Measurements from ENCODE around the gene FXYD4. TPM values are rescaled to one million over a fixed set of nuclear protein-coding genes. Genes with fewer than 3 reads are reported as not detected.
"Not testable (repeated sequence)": the region's sequence is repeated elsewhere in the genome, so short reads cannot be mapped to it uniquely, and the experiment has no call there.

The FXYD4 gene
- total RNA-seq, 1 donor from 2014 or later: 1.1 TPM

- Histone ChIP-seq H3K36me3 (no peaks in the 10 kb centered on the region), H3K4me3 (no peak overlapping the region)
- intact Hi-C loops (cut with DNase I): no loop called here
Observed at GRCh38 chr10:43327986-43328385, 43.5 kb upstream of the FXYD4 start.

GRCh38 chr10:43328810-43329209, 42.6 kb upstream of the FXYD4 start:
- DNase-seq; intact Hi-C loops (cut with DNase I); ATAC-seq: not testable (repeated sequence)

More at GRCh38 chr10:43327986-43328385, 43.5 kb upstream of the FXYD4 start:
- peaks cover 3% of the 10 kb centered on the region for H3K4me1 ChIP-seq
- TF ChIP-seq CTCF (IDR thresholded peaks at IDR 0.05): no peak
- ATAC-seq: no peak
- H3K27me3 ChIP-seq: no peaks in the 10 kb centered on the region
- H3K27ac ChIP-seq: no peak overlapping the region
- H3K9me3 ChIP-seq: no peaks in the 10 kb centered on the region
- DNase-seq: no peak

GRCh38 chr10:43329246-43329885, 42.1 kb upstream of the FXYD4 start:
- H3K36me3 ChIP-seq: not testable (repeated sequence)

More at GRCh38 chr10:43328810-43329209, 42.6 kb upstream of the FXYD4 start:
- H3K4me3 ChIP-seq, H3K36me3 ChIP-seq, H3K27ac ChIP-seq, H3K27me3 ChIP-seq, H3K4me1 ChIP-seq, H3K9me3 ChIP-seq: not testable (repeated sequence)

GRCh38 chr10:43330049-43330823, 41.2 kb upstream of the FXYD4 start:
- H3K27me3 ChIP-seq; H3K4me1 ChIP-seq; ATAC-seq; intact Hi-C loops (cut with DNase I); H3K27ac ChIP-seq; H3K9me3 ChIP-seq; DNase-seq; H3K4me3 ChIP-seq; H3K36me3 ChIP-seq: not testable (repeated sequence)

More at GRCh38 chr10:43329246-43329885, 42.1 kb upstream of the FXYD4 start:
- H3K4me1 ChIP-seq; ATAC-seq; H3K9me3 ChIP-seq; intact Hi-C loops (cut with DNase I); H3K4me3 ChIP-seq; H3K27me3 ChIP-seq; DNase-seq; H3K27ac ChIP-seq: not testable (repeated sequence)

GRCh38 chr10:43330824-43331127, 40.7 kb upstream of the FXYD4 start:
- H3K27me3 ChIP-seq; H3K4me3 ChIP-seq; intact Hi-C loops (cut with DNase I); H3K27ac ChIP-seq; ATAC-seq; H3K9me3 ChIP-seq; DNase-seq; H3K36me3 ChIP-seq; H3K4me1 ChIP-seq: not testable (repeated sequence)

GRCh38 chr10:43333653-43334052, 37.8 kb upstream of the FXYD4 start:
- Histone ChIP-seq H3K27me3 (no peaks in the 10 kb centered on the region), H3K27ac (no peak overlapping the region), H3K9me3 (no peaks in the 10 kb centered on the region), H3K4me3 (no peak overlapping the region), H3K36me3 (no peaks in the 10 kb centered on the region), H3K4me1 (peaks cover 10% of the 10 kb centered on the region)
- DNase-seq: no peak
- no peak for TF ChIP-seq CTCF (IDR thresholded peaks at IDR 0.05)
- ATAC-seq: no peak
- intact Hi-C loops (cut with DNase I): no loop called here

- Histone ChIP-seq H3K36me3 (no peaks in the 10 kb centered on the region), H3K9me3 (no peaks in the 10 kb centered on the region), H3K27ac (no peak overlapping the region), H3K4me1 (peaks cover 10% of the 10 kb centered on the region), H3K27me3 (no peaks in the 10 kb centered on the region), H3K4me3 (no peak overlapping the region)
- no peak for TF ChIP-seq CTCF (IDR thresholded peaks at IDR 0.05)
- intact Hi-C loops (cut with DNase I): no loop called here
- DNase-seq: no peak
- no peak for ATAC-seq
Observed at GRCh38 chr10:43336061-43336460, 35.4 kb upstream of the FXYD4 start.

Measured in upper lobe of right lung (tissue), 1 donor.